HG02973 (cell line): ENCODE data around the gene WFDC5.
"Not testable (repeated sequence)": the region's sequence is repeated elsewhere in the genome, so short reads cannot be mapped to it uniquely, and the experiment has no call there.

Source experiments
- ATAC-seq: cut with Tn5 transposase; IDR thresholded peaks from one replicate; pipeline ENCODE4 v1.9.1; 2021; ENCODE audit warnings: moderate library complexity; ENCODE audit not compliant: unreplicated experiment

WFDC5 gene

GRCh38 chr20:45114465-45115385 lies at the start of gene WFDC5:
Gene WFDC5, minus strand, starts transcription at chr20:45115174. Its CDS starts 91 bp downstream, at chr20:45115083.
- no peak for ATAC-seq

- no peak for ATAC-seq
Measured at GRCh38 chr20:45163083-45163803, 48.3 kb upstream of the WFDC5 start.

GRCh38 chr20:45157962-45158361 lies 43.0 kb upstream of the WFDC5 start:
- no peak for ATAC-seq

- ATAC-seq = no peak
Measured at GRCh38 chr20:45156713-45157112, 41.7 kb upstream of the WFDC5 start.

GRCh38 chr20:45154794-45155193 lies 39.8 kb upstream of the WFDC5 start:
- not testable (repeated sequence) for ATAC-seq

GRCh38 chr20:45154183-45154582 lies 39.2 kb upstream of the WFDC5 start:
- ATAC-seq = no peak

GRCh38 chr20:45153752-45154151 lies 38.8 kb upstream of the WFDC5 start:
- no peak for ATAC-seq

GRCh38 chr20:45153147-45153546 lies 38.2 kb upstream of the WFDC5 start:
- ATAC-seq = no peak

- no peak for ATAC-seq
Measured at GRCh38 chr20:45152405-45152804, 37.4 kb upstream of the WFDC5 start.

GRCh38 chr20:45149062-45149461 lies 34.1 kb upstream of the WFDC5 start:
- ATAC-seq = no peak

- no peak for ATAC-seq
Measured at GRCh38 chr20:45140836-45141235, 25.9 kb upstream of the WFDC5 start.

- ATAC-seq = not testable (repeated sequence)
Measured at GRCh38 chr20:45139733-45140375, 24.9 kb upstream of the WFDC5 start.

- ATAC-seq = no peak
Measured at GRCh38 chr20:45138561-45139300, 23.8 kb upstream of the WFDC5 start.

- no peak for ATAC-seq
Measured at GRCh38 chr20:45136911-45137310, 21.9 kb upstream of the WFDC5 start.

GRCh38 chr20:45128099-45128498 lies 13.1 kb upstream of the WFDC5 start:
- ATAC-seq = no peak

GRCh38 chr20:45124365-45124764 lies 9.4 kb upstream of the WFDC5 start, which contains the start of gene WFDC12:
Gene WFDC12, minus strand, starts transcription at chr20:45124465. Its CDS starts 18 bp downstream, at chr20:45124447.
- no peak for ATAC-seq

- no peak for ATAC-seq
Measured at GRCh38 chr20:45121388-45121787, 6.4 kb upstream of the WFDC5 start.

GRCh38 chr20:45119556-45120266 lies 4.7 kb upstream of the WFDC5 start:
- no peak for ATAC-seq

GRCh38 chr20:45118028-45118427 lies 3.1 kb upstream of the WFDC5 start:
- no peak for ATAC-seq

GRCh38 chr20:45117581-45117980 lies 2.6 kb upstream of the WFDC5 start:
- ATAC-seq = no peak
